GM12874 (cell line): ENCODE results near the gene TSEN15.

ENCODE experiments used
- TF ChIP-seq, protein P1 (sequence below): IDR thresholded peaks from 2 replicates; pipeline ENCODE4 v1.5.1; 2011; ENCODE audit warnings: low read depth, mild to moderate bottlenecking, control low read depth, low read length, moderate library complexity; ENCODE audit not compliant: insufficient read depth

Gene TSEN15

DNA sequence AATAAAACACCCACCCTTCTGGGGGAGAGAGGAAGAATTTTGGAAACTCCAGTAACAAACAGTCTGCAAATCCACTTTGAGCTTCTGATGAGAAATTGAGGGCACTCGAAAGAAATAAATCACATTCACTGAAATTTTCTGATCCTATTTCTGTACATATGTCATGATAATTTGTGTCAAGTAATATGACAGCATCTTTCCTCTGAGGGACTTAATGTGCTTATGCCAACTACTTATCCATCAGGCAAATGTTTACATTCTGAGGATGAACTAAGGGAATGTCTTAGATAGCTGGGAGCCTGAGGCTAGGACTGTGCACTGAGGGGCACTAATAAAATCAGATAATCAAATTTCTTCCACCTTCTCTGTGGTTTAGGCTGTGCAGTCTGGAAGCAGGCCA lies 44.5 kb downstream of the TSEN15 start:
- TF ChIP-seq, protein P1, sequence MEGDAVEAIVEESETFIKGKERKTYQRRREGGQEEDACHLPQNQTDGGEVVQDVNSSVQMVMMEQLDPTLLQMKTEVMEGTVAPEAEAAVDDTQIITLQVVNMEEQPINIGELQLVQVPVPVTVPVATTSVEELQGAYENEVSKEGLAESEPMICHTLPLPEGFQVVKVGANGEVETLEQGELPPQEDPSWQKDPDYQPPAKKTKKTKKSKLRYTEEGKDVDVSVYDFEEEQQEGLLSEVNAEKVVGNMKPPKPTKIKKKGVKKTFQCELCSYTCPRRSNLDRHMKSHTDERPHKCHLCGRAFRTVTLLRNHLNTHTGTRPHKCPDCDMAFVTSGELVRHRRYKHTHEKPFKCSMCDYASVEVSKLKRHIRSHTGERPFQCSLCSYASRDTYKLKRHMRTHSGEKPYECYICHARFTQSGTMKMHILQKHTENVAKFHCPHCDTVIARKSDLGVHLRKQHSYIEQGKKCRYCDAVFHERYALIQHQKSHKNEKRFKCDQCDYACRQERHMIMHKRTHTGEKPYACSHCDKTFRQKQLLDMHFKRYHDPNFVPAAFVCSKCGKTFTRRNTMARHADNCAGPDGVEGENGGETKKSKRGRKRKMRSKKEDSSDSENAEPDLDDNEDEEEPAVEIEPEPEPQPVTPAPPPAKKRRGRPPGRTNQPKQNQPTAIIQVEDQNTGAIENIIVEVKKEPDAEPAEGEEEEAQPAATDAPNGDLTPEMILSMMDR = no peak

DNA sequence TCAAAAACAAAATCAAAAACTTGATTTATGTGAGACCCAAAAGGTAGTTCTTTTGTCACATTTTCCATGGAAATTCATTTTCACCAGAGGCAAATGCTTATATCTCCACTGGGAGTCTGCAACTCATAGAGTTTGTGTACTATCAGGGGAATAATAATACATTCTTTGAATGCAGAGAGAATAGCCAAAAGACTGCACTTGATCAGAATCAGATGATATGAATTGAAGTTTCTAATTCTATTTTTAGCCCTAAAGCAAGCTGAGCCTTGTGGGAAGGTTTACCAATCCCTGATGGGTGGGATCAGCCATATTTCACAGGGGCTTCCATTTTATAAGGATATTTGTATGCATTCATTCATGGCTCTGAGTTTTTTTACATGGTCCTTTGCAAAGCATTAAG lies 49.6 kb downstream of the TSEN15 start:
- TF ChIP-seq, protein P1 = no peak

DNA sequence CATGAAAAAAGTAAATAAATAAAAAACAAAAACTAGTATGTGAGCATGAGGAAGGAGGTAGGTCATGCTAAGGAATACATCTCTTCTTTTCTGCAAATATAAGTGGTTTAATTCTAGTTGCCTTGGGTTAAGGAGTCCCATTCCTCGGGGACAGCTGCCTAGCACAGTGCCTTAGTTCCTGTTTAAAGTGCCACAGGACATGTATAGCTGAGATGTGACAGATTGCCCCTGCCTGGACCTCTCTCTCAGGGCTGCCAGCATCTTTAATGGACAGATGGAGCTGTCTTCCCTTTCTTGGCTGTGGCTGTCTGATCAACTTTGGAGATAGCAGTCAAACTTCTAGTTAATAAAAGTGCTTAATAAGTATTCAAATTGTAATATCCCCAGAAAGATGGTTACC lies 50.0 kb downstream of the TSEN15 start:
- TF ChIP-seq, protein P1 = no peak

DNA sequence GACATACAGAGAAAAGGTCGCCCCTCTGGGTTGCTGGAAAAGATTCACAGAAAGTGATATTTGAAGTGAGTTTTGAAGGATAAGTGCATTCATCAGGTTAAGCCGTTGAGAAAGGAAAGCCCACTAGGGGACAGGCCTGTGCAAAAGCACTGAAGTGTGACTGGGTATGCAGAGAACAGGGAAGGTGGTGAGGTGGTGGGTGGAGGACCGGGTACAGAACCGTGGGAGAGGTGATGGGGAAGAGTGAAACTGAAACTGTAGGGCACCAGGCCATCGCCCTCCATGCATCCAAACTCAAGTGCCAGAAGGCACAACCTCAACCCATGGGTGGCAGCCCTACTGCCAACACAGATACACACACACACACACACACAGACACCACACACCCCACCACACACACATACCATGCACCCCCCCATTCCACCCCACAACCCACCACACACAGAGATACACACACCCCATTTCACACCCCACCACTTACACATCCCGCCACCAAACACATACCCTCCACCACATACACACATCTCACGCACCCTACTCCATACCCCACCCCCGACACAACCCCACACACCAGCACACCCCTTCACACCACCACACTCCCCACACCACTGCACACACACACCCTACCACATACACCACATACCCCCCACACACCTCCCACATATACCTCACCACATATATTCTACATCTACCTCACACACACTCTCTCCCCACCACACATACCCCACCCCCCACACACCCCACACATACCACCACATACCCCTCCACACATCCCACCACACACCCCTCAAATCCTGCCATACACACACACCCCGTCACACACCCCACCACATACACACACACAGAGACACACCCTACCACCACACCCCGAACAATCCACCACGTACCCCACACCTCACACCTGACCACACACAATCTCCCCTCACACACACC lies 59.0 kb downstream of the TSEN15 start:
- TF ChIP-seq, protein P1 = no peak

DNA sequence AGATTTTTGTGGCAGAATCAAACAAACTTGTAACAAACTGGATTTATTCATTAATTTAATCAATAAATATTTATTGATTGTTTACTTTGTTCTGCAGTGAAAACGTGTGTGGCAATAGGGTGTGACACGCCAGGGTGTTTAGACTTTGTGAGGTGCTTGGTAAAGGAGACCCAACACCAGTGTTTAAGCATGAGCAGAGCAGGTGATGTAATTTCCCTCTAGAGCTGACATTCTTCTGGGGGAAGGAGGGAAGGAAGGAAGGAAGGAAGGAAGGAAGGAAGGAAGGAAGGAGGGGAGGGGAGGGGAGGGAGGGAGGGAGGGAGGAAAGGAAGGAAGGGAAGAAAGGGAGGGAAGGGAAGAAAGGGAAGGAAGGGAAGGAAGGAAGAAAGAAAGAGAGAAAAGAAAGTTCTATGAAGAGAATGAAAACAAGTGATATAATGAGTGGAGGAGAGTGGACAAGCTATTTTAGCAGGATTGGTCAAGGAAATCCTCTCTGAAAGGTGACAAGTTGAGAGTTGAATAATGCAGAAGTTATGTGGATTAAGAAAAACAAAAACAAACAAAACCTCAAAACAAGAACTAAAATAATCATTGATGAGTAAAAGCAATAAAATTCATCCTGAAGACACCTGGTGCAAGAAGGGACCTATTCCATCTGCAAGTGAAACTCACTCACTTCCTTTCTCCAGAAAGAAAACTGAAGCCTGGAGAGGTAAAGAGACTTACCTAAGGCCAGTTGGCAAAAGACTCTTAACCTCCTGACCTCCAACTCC lies 60.8 kb downstream of the TSEN15 start:
- TF ChIP-seq, protein P1 = no peak

DNA sequence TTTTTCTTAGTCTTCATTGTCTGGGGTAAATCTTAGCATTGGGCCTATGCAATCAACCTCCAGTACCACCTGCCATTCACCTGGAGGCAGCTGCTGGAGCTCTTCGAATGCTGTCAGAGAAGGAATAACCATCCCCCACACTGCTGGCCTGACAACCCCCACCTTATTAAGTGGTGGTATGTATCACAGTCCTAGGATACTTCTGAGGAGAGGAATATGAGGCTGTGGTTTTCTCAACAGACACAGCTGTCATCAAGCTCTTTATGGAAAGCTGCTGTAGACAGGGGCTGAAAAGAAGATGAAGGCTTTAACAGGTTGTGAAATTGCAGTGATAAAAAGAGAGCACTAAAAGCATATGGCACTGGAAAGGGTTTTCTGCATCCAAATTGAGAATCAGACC lies 61.7 kb downstream of the TSEN15 start:
- TF ChIP-seq, protein P1 = no peak

DNA sequence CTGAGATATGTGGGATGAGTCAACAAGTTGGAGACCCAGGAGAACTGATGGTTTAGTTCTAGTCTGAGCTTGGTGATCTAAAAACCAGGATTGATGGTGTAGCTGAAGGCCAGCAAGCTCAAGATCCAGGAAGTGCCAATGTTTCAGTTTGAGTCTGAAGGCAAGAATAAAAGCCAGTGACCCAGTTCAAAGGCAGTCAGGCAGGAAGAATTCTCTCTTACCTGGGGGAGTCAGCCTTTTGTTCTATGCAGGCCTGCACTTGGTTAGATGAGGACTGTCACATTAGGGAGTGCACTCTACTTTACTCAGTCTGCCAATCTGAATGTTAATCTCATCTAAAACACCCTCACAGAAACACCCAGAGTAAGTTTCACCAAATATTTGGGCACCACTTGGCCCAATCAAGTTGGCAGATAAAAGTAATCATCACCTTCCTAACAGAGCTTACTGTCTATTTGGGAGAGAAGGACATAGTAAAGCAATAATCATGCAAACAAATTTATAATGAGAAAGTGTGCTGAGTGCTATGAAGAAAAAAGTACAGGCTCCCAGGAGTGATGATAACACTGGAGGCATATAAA lies 63.4 kb downstream of the TSEN15 start:
- TF ChIP-seq, protein P1 = no peak
